ENCODE results near the gene SRP68. TPM values are rescaled to one million over a fixed set of nuclear protein-coding genes. Genes with fewer than 3 reads are reported as not detected.

SRP68 gene
- total and polyA plus RNA-seq, 2 of the 4 experiments (the other 2 are of a cell fraction), result 47.1 to 82.6 TPM

Small RNA genes lying within 50 kb of the gene (microRNA-seq; reads per million reads assigned to microRNA genes)
- gene MIR6868 (ENCODE audit: insufficient read depth in 1 of 2, insufficient read length in 1 of 2, unreplicated experiment in 1 of 2), result 0 to 0.73 reads per million in 2 experiments

Small RNA genes lying within 50 kb of the gene (small RNA-seq; reads per million reads assigned to genes)
- gene MIR6868, result 0 reads per million in 5 experiments

Other genes starting within 250 kb of the SRP68 start
- under 0.01 TPM in 1 of 2 replicates, not detected in the other for gene UNC13D, start 228.1 kb downstream of the SRP68 start, total RNA-seq (2012; rRNA removed)
- 0.31 and 0.52 TPM in 2 replicates for gene UNC13D, start 228.1 kb downstream of the SRP68 start, polyA plus RNA-seq (2012; rRNA removed)
- gene WBP2, start 217.2 kb downstream of the SRP68 start, total RNA-seq (2012; rRNA removed), result 7.8 and 9.0 TPM in 2 replicates
- 35.5 and 36.7 TPM in 2 replicates for gene WBP2, start 217.2 kb downstream of the SRP68 start, polyA plus RNA-seq (2012; rRNA removed)
- 1.4 TPM in 2 replicates for gene TRIM47, start 193.9 kb downstream of the SRP68 start, total RNA-seq (2012; rRNA removed)
- 7.2 and 7.5 TPM in 2 replicates for gene TRIM47, start 193.9 kb downstream of the SRP68 start, polyA plus RNA-seq (2012; rRNA removed)
- 7.9 and 8.1 TPM in 2 replicates for gene TRIM65, start 175.6 kb downstream of the SRP68 start, total RNA-seq (2012; rRNA removed)
- 10.6 and 10.8 TPM in 2 replicates for gene TRIM65, start 175.6 kb downstream of the SRP68 start, polyA plus RNA-seq (2012; rRNA removed)
- gene MRPL38, start 167.6 kb downstream of the SRP68 start, total RNA-seq (2012; rRNA removed), result 13.3 and 15.3 TPM in 2 replicates
- 42.5 and 55.5 TPM in 2 replicates for gene MRPL38, start 167.6 kb downstream of the SRP68 start, polyA plus RNA-seq (2012; rRNA removed)
- 4.5 and 5.3 TPM in 2 replicates for gene FBF1, start 131.5 kb downstream of the SRP68 start, total RNA-seq (2012; rRNA removed)
- 8.0 and 9.3 TPM in 2 replicates for gene FBF1, start 131.5 kb downstream of the SRP68 start, polyA plus RNA-seq (2012; rRNA removed)
- gene ACOX1, start 93.4 kb downstream of the SRP68 start, total RNA-seq (2012; rRNA removed), result 61.9 and 94.8 TPM in 2 replicates
- gene ACOX1, start 93.4 kb downstream of the SRP68 start, polyA plus RNA-seq (2012; rRNA removed), result 14.9 and 16.1 TPM in 2 replicates
- 14.7 and 15.6 TPM in 2 replicates for gene TEN1, start 93.3 kb downstream of the SRP68 start, total RNA-seq (2012; rRNA removed)
- gene TEN1, start 93.3 kb downstream of the SRP68 start, polyA plus RNA-seq (2012; rRNA removed), result 17.1 and 17.9 TPM in 2 replicates
- 0.56 and 0.72 TPM in 2 replicates for gene CDK3, start 71.7 kb downstream of the SRP68 start, total RNA-seq (2012; rRNA removed)
- gene CDK3, start 71.7 kb downstream of the SRP68 start, polyA plus RNA-seq (2012; rRNA removed), result 6.7 and 8.8 TPM in 2 replicates
- not detected in 2 replicates for gene EVPL, start 45.2 kb downstream of the SRP68 start, total RNA-seq (2012; rRNA removed)
- not detected in 2 replicates for gene EVPL, start 45.2 kb downstream of the SRP68 start, polyA plus RNA-seq (2012; rRNA removed)
- not detected in 2 replicates for gene GALR2, start 2.3 kb upstream of the SRP68 start, total RNA-seq (2012; rRNA removed)
- 0.07 and 0.10 TPM in 2 replicates for gene GALR2, start 2.3 kb upstream of the SRP68 start, polyA plus RNA-seq (2012; rRNA removed)
- gene ZACN, start 6.7 kb upstream of the SRP68 start, total RNA-seq (2012; rRNA removed), result not detected in 2 replicates
- not detected in 2 replicates for gene ZACN, start 6.7 kb upstream of the SRP68 start, polyA plus RNA-seq (2012; rRNA removed)
- 98.9 and 118 TPM in 2 replicates for gene EXOC7, start 31.3 kb upstream of the SRP68 start, total RNA-seq (2012; rRNA removed)
- gene EXOC7, start 31.3 kb upstream of the SRP68 start, polyA plus RNA-seq (2012; rRNA removed), result 85.9 and 89.5 TPM in 2 replicates
- gene FOXJ1, start 68.7 kb upstream of the SRP68 start, total RNA-seq (2012; rRNA removed), result not detected in 2 replicates
- gene FOXJ1, start 68.7 kb upstream of the SRP68 start, polyA plus RNA-seq (2012; rRNA removed), result 0.05 TPM in 1 of 2 replicates, not detected in the other
- gene RNF157, start 168.0 kb upstream of the SRP68 start, total RNA-seq (2012; rRNA removed), result 0.54 and 0.83 TPM in 2 replicates
- 1.1 and 1.3 TPM in 2 replicates for gene RNF157, start 168.0 kb upstream of the SRP68 start, polyA plus RNA-seq (2012; rRNA removed)
- gene UBALD2, start 192.8 kb upstream of the SRP68 start, total RNA-seq (2012; rRNA removed), result 0.90 and 1.4 TPM in 2 replicates
- gene UBALD2, start 192.8 kb upstream of the SRP68 start, polyA plus RNA-seq (2012; rRNA removed), result 12.1 and 19.9 TPM in 2 replicates
- gene QRICH2, start 235.8 kb upstream of the SRP68 start, total RNA-seq (2012; rRNA removed), result 3.9 and 4.8 TPM in 2 replicates
- gene QRICH2, start 235.8 kb upstream of the SRP68 start, polyA plus RNA-seq (2012; rRNA removed), result 4.3 and 4.7 TPM in 2 replicates

All from IMR-90 (cell line).